Iris pigment epithelial cell (primary cell): ENCODE data around the gene AQP12A.
"Not testable (repeated sequence)": the region's sequence is repeated elsewhere in the genome, so short reads cannot be mapped to it uniquely, and the experiment has no call there.

Experiments used
- DNase-seq: peaks from one replicate; pipeline ENCODE4 v3.0.0-alpha.2; 2011; ENCODE audit warnings: low read depth

AQP12A gene

GRCh38 chr2:240659883-240660282 is 31.8 kb upstream of the AQP12A start:
- DNase-seq, result not testable (repeated sequence)

- DNase-seq, result peak; percentile 66
Measured at GRCh38 chr2:240662681-240663080, 29.0 kb upstream of the AQP12A start.

GRCh38 chr2:240663546-240664190 is 28.0 kb upstream of the AQP12A start:
- DNase-seq, result no peak

GRCh38 chr2:240664622-240665021 is 27.0 kb upstream of the AQP12A start:
- no peak for DNase-seq

- no peak for DNase-seq
Measured at GRCh38 chr2:240670402-240670801, 21.3 kb upstream of the AQP12A start.

- no peak for DNase-seq
Measured at GRCh38 chr2:240670950-240671349, 20.7 kb upstream of the AQP12A start.

GRCh38 chr2:240672076-240672700 is 19.5 kb upstream of the AQP12A start:
- no peak for DNase-seq

- DNase-seq, result no peak
Measured at GRCh38 chr2:240672701-240673190, 18.9 kb upstream of the AQP12A start.

GRCh38 chr2:240674461-240675184 is 17.0 kb upstream of the AQP12A start:
- DNase-seq, result not testable (repeated sequence)

GRCh38 chr2:240675345-240675744 is 16.3 kb upstream of the AQP12A start:
- DNase-seq, result not testable (repeated sequence)

- DNase-seq, result not testable (repeated sequence)
Measured at GRCh38 chr2:240678043-240678442, 13.6 kb upstream of the AQP12A start.

GRCh38 chr2:240678909-240679308 is 12.8 kb upstream of the AQP12A start:
- not testable (repeated sequence) for DNase-seq

- DNase-seq, result not testable (repeated sequence)
Measured at GRCh38 chr2:240680185-240680584, 11.5 kb upstream of the AQP12A start.

- DNase-seq, result not testable (repeated sequence)
Measured at GRCh38 chr2:240682431-240683224, 9.0 kb upstream of the AQP12A start, which contains the start of gene AQP12B. Gene AQP12B, minus strand, starts transcription at chr2:240682885. Its CDS starts 48 bp downstream, at chr2:240682837.

GRCh38 chr2:240683329-240683979 is 8.2 kb upstream of the AQP12A start:
- not testable (repeated sequence) for DNase-seq

GRCh38 chr2:240683980-240684728 is 7.5 kb upstream of the AQP12A start:
- DNase-seq, result not testable (repeated sequence)

GRCh38 chr2:240685771-240686371 is 5.8 kb upstream of the AQP12A start:
- no peak for DNase-seq

- no peak for DNase-seq
Measured at GRCh38 chr2:240686460-240686859, 5.2 kb upstream of the AQP12A start.

- DNase-seq, result no peak
Measured at GRCh38 chr2:240687045-240687740, 4.5 kb upstream of the AQP12A start.
